GM19438 (cell line): Measurements from ENCODE around the gene SHANK1.

Source experiments
- ATAC-seq: cut with Tn5 transposase; IDR thresholded peaks from one replicate; pipeline ENCODE4 v1.9.1; 2021; ENCODE audit warnings: low read depth; ENCODE audit not compliant: unreplicated experiment

The SHANK1 gene

GRCh38 chr19:50693064-50693975 lies 26.3 kb downstream of the SHANK1 start:
- ATAC-seq = no peak

- no peak for ATAC-seq
Measured at GRCh38 chr19:50690439-50690838, 29.2 kb downstream of the SHANK1 start.

DNA sequence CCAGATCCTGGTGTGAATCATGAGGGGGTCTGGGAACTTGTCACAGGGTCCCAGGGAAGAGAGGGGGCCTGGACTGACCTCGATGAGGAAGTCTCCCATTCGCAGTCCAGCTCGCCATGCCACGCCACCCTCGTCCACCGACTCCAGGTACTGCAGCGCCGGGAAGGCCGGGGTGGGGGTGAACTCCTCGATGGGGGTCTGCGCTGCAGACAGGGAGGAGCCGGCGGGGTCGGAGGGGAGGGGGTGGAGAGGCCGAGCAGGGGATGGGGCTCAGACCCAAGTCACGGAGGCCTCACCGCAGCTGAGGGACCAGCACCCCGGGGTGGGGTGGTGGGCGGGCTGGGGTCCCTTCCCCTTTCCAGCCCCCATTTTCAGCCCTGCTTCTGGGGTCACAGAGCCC lies 30.8 kb downstream of the SHANK1 start:
- ATAC-seq = no peak

DNA sequence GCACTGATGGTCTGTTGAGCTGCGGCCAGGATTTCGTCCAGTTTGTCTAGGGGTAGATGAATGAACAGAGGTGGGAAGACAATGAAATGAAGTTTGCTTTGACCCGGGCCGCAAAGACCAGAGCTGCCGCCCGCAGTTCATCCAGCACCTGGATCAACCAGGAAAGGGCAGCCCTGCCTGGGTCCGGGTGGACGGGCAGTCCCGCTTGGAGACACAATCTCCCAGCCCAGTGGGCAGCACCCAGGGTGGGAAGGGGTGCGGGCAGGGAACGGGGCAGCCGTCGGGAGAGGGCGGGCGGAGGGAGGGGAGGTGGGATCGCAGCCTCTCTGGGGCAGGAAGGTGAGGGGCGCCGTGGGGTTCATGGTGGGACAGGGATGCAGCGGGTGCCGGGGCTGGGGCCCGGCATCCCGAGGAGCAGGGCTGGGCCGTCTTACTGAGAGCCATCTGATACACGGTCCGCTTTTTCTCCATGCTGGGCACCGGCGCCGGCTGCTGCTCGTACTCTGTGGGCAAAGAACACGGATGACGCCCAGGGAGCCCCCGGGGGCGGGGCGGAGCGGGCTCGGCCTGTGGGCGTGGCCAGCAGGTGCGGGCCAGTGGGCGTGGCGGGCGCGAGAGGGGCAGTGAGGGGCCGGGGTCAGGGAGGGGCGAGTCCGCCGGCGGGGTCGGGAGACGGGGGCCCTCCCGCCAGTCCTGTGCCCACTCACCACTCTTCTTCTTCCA lies 33.1 kb downstream of the SHANK1 start:
- ATAC-seq = no peak

DNA sequence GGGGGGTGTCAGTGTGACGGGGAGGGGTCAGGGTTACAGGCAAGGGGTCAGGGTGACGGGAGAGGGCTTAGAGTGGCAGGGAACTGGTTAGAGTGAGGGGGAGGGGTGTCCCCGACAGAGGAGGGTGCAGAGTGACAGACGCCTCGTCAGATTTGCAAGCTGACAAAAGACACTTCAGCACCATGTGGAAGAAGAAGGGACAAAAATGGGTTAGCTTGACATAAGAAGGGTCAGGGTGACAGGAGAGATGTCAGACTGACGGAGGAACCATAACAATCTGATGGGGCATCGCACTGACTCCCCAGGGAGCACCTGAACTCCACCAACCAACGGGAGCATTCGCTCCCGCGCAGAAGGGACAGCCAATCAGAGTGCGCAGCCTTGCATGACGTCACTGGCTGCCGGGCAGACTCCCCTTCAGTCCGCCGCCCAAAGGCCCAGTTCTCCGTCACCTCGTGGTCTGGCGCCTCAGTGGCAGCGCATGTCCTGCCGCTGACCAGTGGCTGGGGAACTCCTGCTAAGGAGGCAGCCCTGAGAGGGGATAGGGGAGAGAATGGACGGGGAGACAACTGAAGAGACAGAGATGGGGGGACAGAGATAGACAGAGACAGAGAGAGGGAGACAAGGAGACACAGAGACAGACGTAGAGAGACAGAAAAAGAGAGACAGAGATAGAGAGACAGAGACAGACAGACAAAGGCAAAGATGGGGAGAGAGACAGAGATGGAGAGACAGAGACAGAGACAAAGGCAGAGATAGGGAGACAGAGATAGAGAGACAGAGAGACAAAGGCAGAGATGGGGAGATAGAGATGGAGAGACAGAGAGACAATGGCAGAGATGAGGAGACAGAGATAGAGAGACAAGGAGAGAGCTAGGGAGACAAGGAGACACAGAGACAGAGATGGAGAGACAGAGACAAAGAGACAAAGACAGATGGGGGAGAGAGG lies 40.2 kb downstream of the SHANK1 start:
- ATAC-seq = peak; percentile 84

GRCh38 chr19:50678323-50678722 lies 41.3 kb downstream of the SHANK1 start:
- ATAC-seq = no peak

DNA sequence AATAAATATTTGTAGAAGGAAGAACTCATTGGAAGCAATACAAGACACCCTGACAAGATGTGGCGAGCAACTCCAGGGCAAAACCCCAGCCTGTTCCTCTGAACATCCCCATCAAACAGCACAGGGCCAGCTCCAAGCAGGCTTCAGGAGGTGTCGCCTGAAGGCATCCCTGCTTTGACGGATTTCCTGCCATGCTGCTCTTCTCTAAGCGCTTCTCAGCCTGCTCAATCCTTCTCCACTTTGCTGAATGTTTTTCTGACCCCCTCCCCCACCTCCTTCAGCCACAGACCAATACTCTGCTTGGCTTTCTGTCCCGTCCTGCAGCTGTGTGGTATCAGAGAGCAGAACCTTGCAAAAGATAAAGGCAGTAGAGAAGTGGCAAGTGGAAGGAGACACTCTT lies 42.0 kb downstream of the SHANK1 start:
- ATAC-seq = no peak

- no peak for ATAC-seq
Measured at GRCh38 chr19:50676625-50677197, 42.9 kb downstream of the SHANK1 start.

DNA sequence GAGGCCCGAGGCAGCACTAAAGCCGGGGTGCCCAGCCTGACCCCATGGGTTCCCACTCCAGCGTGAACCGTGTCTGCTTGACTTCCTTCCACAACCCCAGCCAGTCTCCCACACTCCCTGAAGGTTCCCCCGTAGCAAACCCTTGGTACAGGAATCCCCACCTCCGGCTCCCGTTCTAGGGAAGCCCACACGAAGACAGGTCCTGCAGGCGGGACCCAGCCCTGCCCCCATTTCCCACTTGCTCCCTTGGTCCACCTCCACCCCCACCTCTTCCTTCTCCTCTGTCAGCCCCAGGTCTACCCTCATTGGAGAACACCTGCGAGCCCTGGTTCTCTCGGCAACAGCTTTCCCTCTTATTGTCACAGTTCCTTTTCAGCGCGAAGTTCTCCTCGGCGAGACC lies 46.5 kb downstream of the SHANK1 start:
- ATAC-seq = no peak

- ATAC-seq = no peak
Measured at GRCh38 chr19:50670102-50670380, 49.6 kb downstream of the SHANK1 start.

GRCh38 chr19:50669302-50670101 lies 50.1 kb downstream of the SHANK1 start:
- ATAC-seq = no peak

GRCh38 chr19:50668879-50669278 lies 50.7 kb downstream of the SHANK1 start:
- no peak for ATAC-seq

GRCh38 chr19:50668416-50668815 lies 51.2 kb downstream of the SHANK1 start:
- no peak for ATAC-seq

GRCh38 chr19:50667759-50668231 lies 51.8 kb downstream of the SHANK1 start:
- ATAC-seq = no peak

GRCh38 chr19:50667177-50667758 lies 52.3 kb downstream of the SHANK1 start:
- ATAC-seq = no peak

DNA sequence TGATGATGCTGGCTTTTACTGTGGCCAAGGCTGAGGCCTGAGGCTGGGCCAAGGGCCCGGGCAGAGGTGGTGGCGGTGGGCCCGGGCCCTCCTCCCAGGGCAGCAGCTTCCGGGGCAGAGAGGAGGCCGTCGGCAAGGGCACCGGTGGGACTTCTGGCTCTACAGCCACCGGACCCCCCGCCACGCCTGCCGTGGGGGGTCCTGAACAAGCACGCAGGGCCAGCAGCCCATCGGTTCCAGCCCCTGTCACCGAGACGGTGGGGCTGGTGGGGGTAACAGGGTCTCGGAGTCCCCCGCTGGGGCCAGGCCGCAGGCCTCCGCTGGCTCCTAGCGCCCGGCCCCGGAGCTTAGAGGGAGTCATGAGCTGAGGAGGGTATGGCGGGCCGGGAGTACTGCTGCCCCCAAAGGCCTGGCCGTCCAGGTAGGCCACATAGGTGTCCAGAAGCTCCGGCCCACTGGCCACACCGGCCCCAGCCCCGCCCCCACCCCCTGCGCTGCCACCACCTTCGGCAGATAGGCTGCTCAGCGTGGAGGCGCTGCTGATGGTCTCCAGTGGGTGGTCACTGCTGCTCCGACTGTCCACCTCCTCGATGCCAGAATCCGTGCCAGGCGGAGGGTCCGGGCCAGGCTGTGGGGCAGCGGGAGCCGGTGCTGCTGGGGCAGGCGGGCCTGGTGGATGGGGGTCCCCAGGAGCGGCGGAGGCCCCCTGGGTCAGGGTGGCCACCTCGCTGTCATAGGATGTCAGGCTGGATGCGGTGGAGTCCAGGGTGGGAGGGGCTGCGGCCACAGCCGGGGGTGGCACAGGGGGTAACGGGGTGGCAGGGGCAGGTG lies 53.0 kb downstream of the SHANK1 start:
- no peak for ATAC-seq

DNA sequence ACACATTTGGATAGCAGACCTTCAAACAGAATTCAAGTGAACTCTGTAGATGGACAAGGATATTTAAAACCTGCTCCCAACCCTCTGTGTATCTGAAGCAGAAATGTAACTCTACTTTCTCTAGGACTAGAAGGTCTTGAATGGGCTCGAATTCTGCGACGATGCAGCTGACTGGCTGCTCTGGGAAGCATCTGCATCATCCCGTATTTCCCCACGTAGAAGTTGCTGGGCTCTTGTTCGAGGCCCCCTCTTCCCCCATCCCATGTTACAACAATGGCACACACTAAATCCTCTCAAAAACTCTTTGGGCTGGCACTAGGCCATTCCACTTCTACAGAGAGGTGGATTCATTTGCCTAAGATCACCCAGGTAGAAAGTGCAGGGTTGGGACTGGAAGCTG lies 55.4 kb downstream of the SHANK1 start:
- ATAC-seq = no peak

- no peak for ATAC-seq
Measured at GRCh38 chr19:50663482-50663790, 56.2 kb downstream of the SHANK1 start.
